NCI-H345 (cell line): Measurements from ENCODE around the gene GPAT3.
"Not testable (repeated sequence)": the region's sequence is repeated elsewhere in the genome, so short reads cannot be mapped to it uniquely, and the experiment has no call there.

Source experiments
- DNase-seq: peaks from one replicate; lab custom pipeline; 2025; lab: John Stamatoyannopoulos, UW

GPAT3 gene

DNA sequence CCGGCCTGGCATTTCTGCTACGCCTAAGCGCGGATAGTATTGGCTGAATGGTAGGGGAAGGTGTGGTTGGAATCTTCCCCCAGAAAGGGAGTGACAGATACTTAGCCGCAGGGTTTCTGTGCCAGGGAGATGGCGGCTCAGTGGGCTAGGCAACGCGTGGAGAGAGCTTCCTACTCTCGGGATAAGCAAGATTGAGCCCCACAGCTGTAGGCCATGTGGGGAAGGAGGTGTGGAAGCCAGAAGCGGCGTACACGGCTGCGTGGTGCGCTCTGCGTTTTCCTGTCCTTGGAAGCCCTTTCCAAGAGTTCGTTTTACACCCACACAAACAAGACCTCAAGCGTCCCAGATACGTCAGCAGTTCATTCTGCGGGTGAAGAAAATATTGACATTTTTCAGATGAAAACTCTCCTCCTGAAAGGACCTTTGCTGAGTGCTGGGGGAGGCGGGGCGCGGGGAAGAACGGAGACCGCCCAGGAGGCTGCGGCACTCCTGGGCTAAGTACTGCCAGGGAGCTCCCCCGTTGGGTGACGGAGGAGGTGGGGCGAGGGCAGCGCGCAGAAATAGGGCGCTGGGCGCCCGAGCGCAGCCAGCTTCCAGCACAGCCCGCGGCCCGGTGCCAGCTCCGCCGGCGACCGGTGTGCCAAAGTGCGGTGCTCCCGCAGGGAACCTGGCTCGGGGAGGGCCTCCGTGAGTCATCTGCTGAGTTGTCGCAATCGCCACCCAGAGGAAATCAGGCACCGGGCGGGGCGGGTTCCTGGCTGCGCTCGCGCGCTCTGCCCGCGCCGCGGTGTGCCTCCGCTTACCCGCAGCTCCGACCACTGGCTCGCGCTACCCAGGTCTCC, at the start of gene GPAT3:
Gene GPAT3, plus strand, starts transcription at position 589 of the 842 bp plus-strand sequence. CDS start 515 bp downstream, outside the sequence.
- peak; percentile 75 for DNase-seq

DNA sequence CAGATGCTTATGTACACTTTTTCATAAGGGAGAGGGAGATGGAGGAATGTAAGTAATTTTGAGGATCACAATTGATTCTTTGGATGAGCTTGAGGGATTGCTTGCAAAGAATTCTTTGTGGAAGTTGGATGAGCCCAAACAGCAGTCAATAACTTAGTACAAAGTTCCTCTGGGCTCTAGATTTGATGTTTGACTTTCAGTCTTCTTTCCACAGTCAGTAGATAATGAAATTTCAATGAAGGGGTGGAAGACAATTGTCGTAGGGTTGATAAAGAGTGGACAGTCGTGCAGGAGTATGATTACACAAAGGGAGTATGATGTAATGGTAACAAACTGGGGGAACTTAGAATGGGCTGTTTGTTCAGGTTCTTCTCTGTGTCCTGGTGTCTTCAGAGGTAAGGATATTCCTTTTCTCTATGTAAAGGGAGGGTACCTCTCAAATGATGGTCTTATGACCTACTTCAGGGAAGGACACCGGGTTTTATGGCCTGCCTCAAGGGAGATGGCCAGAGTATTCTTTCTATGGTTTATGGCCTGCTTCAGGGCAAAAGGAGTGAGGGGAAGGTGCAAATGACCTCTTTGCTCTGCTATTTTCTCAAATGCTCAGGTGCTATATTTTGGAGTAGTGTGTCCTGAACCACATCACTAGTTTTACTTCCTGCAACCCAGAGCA, 49.3 kb upstream of the GPAT3 start:
- no peak for DNase-seq

DNA sequence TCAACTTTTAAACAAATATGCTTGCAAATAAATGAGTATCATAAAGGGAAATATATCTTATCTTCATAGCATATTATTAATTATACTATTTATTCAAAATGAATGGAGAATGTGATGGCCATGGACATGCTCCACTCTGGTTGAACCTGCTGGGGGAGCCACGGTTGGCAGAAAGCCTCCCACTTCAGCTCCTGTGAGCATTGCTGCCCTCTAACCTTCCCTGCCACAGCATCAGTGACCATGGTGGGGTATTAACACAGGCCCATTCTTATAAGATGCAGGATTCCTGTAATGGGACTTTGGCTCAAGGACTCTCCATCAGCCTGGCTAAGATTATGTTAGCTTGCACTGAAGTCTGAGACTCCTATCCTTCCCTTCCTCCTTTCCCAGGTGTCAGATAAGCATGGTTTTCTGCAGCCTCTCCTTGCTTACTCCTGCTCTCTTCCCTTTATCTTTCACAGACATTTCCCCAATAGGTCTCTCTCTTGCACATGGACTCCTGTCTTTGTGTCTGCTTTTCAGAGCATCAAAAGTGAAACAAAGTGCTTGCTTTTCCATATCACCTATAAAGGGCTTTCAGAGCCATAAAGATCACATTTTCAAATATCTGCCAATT, 46.1 kb upstream of the GPAT3 start:
- DNase-seq = no peak

DNA sequence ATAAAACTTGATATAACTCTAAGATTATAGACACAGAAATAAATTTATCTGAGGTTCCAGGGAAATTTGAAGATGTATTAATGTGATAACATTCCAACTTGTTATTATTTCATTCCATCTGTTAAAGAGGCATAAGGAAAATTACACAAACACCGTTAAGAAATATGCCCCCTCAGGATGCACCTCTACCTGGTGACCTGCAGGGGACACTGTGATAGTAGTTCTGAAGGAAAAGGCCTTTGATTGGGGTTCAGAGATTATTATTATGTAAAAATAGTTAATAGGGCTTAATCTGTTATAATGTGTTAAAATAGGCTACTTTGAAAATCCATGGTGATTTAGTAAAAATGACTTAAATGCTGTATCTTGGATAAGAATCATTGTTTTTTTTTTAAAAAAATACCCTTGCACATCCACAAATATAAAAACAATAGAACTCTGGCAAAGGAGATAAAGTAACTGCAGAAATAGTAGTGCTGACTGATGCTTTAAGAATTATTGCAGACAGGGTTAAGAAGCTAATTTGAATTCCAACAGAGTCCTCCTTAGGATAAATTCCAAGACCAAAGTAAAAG, 44.9 kb upstream of the GPAT3 start:
- DNase-seq = peak; percentile 2

DNA sequence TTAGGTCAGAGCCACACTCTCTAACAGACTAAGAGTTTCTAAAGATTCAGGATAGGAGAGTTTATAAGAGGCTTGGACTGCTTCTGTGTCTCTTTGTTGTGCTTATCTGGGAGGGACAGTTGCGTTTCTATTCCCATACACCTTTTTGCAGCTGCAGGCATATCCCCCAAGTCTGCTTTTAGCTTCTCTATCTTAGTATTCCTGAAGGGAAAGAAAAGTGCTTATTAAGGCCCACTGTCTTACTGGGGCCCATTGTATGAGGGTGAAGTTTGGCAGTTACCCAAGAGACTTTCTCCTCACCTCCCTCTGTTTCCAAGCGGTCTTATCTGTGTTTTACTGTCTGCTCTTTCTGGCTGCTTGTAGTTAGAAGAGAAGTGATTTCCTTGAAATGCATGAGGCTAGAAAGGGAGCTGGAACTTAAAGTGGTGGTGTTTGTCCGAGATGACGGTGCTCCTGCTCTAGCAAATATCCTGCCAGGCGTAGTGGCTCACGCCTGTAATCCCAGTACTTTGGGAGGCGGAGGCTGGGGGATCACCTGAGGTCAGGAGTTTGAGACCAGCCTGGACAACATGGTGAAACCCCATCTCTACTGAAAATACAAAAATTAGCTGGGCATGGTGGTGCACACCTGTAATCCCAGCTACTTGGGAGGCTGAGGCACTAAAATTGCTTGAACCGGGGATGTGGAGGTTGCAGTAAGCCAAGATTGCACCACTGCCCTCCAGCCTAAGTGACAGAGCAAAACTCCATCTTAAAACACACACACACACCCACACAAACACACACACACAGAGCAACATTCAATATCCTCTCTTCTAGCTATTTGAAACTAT, 39.6 kb upstream of the GPAT3 start:
- DNase-seq = not testable (repeated sequence)

DNA sequence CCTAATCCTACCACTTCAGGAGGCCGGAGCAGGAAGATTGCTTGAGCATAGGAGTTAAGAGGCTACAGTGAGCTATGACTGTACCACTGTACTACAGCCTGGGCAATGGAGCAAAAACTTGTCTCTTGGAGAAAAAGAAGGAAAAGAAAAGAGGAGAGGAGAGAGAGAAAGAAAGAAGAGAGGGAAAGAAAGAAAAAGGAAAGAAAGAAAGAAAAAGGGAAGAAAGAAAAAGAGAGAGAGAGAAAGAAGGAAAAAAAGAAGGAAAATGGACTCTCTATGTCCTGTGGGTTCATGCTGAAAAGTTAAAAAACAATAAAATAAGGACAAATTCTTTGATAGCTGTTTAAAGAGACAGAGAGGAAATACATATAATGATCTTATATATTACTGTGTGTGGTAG, 37.7 kb upstream of the GPAT3 start:
- no peak for DNase-seq

DNA sequence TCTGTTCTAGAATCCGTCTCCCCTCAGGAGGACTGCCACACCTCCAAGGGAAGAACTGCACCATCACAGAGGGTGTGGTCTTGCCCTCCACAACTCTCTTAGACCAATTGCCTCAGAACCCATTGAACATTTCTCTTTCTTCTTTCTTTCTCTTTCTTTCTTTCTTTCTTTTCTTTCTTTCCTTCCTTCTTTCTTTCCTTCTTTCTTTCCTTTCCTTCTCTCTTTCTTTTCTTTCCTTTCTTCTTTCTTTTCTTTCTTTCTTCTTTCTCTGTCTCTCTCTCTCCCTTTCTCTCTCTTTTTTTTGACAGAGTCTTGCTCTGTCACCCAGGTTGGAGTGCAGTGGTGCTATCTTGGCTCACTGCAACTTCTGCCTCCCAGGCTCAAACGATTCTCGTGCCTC, 34.2 kb upstream of the GPAT3 start:
- DNase-seq = not testable (repeated sequence)

DNA sequence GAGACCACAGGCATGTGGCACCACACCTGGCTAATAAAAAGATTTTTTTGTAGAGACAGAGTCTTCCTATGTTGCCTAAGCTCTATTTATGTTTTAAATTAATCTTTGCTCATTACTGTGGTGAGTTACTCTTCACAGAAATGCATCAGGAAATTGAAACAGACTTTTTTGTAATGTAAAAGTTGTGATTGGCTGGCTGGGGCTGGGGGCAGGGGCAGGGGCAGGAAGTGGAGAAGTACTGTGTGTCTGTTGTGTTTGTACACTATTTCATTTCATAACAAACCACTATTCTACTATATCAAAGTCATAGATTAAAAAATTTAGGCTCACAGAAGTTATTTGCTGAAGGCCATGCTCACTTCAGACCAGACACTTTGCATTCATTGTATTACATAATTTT, 31.9 kb upstream of the GPAT3 start:
- no peak for DNase-seq

DNA sequence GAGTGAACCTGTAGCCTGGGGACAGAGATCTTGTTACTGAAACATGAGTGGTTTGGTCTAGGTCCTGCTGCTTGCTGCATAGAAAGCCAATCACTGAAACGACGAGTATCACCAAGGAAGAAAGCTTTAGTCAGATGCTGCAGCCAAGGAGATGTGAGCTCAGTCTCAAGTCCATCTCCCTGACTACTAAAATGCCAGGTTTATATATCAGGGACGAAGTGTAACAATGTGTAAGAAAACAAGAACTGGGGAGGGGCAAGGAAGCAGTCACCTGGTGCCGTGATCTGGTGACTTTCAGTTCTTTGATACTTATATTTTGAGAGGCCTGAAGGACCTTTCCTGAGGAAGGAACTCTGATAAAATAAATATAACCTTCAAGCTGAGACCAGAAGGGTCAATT, 31.4 kb upstream of the GPAT3 start:
- DNase-seq = no peak

DNA sequence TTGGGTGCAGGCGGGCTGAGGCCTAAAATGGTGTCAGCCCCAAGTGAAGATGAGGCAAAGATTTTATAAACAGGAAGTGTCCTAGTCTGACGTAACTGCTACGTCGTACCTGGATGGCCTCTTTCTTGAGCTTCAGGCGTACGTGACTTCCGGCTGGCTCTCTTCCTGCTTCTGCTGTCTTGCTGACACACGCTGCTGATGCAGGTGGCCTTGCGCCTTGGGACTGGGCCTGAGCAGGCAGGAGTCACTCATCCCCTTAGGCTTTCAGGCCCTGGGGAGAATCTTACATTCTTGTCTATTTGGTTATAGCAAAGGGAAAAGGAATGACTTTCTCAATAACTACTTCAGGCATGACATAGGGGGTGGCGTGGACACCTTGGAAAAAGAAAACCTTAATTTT, 30.9 kb upstream of the GPAT3 start:
- no peak for DNase-seq

DNA sequence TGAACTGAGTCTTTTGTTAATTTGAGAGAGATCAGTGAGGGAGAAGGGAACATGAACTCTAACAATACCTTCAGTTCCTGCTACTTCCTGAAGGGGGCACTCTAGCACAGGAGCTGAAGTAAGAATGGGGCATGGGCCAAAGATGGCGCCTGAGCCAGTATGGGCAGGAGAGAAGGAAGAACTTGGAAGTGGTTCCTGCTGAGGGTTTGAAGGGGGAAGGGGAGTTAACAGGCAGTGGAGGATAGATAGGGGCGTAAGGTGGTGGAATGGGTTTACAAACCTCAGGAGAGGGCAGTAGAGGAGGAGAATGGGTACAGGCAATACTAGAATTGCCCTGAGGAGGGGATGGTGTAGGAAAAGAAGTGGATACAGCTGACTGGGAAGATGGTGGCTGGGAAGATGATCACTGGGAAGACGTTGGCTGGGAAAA, 26.7 kb upstream of the GPAT3 start:
- peak; percentile 6 for DNase-seq

DNA sequence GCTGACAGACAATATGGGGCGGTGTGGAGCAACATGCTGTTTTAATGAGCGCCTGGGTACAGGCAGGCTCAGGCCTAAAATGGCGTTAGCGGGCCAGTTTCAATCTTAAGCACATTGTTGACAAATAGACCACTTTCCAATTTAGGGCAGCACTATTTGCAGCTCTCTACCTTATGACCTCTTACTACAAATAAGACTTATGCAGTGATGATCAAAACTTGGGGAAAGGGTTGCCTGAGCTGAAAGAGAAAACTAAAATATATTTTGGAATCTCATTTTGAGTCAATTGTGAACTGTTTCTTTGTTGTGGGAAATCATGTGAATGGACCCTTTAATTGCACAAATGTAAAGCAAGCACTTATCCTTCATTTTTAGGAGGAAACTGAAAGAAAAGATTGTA, 25.5 kb upstream of the GPAT3 start:
- DNase-seq = no peak

DNA sequence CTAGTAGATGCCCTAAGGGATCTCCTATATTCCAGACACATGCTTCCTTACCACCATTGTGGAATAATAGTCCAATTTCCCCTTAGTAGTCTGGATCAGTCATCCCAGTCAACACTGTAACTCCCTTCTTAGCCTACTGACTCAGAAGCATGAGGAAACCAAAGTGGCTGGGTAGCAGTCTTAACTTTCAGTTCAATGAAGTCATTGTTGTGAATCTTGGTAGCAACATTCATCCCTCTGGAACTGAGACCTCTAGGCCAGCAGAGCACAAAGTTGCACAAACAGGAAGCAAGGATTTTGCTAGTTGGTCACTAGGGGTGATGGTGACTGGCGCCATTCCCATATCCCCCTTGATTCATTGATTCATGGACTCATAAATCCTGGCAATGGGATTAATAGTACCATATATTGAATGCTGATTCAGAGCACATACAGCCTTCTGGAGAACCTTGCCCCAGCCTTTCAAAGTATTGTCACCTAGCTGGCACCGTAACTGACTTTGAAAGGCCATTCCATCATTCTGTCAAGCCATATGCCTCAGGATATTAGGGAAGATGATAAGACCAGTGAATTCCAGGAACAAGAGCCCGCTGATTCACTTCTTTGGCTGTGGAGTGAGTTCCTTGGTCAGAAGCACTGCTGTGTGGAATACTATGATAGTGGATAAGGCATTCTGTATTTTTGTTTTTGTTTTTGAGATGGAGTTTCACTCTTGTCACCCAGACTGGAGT, 19.7 kb upstream of the GPAT3 start:
- DNase-seq = no peak

DNA sequence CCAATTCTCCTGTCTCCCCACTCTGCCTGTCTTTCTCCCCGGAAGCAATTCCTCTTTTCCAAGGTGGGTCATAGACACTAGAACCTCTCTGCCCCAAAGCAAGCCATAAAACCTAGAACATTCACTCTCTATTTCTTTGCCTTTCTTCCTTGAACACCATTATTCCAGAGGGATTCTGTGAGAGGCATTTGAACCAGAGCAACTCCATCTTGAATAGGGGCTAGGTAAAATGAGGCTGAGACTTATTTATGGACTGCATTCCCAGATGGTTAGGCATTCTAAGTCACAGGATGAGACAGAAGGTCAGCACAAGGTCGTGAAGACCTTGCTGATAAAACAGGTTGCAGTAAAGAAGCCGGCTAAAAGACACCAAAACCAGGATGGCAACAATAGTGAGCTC, 13.7 kb upstream of the GPAT3 start:
- no peak for DNase-seq

DNA sequence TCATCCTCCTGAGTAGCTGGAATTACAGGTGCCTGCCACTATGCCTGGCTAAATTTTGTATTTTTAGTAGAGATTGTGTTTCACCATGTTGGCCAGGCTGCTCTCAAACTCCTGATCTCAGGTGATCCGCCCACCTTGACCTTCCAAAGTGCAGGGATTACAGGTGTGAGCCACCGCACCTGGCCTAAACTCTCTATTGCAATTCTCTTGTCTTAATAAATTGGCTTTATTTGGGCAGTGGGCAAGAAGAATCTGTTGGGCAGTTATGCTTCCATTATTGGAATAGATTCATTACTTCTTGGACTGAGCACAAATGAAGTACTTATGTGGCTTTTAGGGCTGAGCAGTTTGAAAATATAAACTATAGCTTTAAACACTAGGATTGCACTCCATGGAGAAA, 8.2 kb upstream of the GPAT3 start:
- no peak for DNase-seq

DNA sequence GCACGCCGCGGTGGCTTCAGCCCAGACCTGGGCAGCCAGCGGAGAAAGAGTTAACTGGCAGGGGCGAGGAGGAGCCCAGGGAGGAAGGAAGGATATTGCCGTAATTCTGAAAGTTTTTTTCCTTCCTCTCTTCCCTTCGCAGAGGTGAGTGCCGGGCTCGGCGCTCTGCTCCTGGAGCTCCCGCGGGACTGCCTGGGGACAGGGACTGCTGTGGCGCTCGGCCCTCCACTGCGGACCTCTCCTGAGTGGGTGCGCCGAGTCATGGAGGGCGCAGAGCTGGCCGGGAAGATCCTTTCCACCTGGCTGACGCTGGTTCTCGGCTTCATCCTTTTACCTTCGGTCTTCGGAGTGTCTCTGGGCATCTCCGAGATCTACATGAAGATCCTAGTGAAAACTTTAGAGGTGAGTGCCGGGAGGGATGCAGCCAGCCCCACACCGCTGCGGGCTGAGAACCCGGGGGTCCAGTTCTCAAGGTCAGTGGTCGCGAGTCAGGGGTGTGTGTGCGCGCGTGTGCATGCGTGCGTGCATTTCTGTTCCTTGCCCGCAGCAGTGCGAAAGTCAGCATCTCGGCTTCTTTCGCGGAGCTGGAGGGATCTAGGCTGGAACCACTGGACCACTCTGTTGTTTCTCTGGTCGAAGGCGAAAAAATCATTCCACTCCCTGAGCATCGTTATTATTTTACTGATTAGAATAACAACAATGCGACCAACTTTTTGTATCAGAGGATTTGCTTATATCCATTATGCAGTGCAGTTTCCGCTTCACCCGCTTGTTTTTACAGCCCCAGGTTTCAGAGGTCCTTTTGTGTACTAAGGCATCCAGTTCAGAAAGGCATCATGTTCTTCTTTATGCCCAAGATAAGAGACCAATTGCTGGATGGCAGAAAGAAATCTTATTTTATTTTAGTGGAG, 709 bp downstream of the GPAT3 start:
- no peak for DNase-seq

DNA sequence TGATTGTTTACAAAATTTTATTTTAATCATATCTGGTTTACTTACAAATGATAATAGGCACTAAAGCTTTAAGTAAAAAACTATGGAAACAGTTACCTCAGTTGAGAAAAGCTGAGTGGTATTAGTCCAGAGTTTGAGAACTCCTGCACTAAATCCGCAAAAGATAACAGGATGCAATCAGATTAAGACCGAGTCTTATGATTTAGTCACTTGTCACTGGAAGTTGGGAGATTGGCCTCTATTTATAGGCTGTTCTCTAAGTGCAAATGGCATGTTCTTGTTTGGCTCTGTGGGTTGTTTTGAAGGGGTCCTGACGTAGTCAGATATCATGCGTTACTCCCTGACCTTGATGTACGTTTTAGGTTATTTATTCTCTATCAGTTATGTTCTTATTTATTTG, 6.3 kb downstream of the GPAT3 start:
- no peak for DNase-seq

DNA sequence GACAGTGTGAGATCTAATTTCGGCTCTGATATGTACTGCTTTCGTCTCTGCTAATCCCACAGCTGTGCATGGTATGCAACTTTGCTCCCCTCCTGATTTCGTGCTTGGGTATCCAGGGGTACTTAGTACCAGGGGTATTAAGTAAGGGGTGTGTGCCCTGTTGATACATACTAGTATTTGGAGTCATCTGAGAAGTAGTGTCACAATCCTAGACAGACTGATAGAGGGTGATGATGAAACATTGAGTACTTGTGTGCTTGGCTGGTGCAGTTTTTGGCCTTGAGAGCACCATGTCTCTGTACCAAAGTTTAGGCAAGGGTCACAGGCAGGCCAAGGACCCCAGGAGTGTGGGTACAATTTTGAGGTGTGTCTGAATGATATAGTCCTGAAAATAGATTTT, 10.9 kb downstream of the GPAT3 start:
- DNase-seq = no peak

DNA sequence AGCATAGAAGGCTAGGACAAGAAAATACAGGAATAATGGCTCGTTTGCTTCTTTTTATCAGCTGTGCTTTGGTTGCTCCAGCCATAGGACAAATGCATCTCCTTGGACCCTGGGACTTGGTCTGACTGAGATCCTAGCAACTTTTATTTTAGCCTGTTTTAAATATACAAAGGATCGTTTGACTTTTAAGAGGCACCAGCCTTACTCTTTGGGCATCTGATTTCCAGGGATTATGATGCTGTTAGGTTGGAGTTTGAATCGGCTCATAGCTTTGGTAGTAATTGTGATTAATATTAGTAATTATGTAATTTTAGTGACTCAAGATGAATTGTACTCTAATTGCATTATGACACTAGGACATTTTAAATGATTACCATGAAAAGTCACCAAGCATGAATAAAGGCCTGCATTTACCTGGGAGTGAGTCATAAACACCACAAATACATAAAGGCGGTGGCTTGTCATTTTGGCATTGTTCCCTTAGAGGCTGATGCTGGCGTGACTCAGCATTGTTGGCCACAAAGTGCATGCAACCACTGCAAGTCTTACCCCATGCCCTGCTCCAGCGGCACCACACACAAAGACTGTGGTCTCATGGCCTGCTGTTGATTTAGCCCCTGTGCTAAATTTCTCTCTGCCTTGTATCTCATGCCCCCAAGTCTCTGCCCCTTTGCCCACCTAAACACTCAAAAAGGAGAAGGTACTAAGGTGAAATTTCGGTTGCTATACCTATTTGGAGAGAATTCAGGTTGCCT, 12.4 kb downstream of the GPAT3 start:
- peak; percentile 69 for DNase-seq
